ENCODE measurements around the gene TRPM3. TPM values are rescaled to one million over a fixed set of nuclear protein-coding genes. Genes with fewer than 3 reads are reported as not detected.

Gene TRPM3
- total RNA-seq = under 0.01 TPM in 2 replicates

- TF ChIP-seq CTCF (IDR thresholded peaks at IDR 0.05; ENCODE audit: insufficient read depth, low read depth, low read length) = no peak
- DNase-seq (ENCODE audit: low read depth) = no peak
- H3K4me3 ChIP-seq (ENCODE audit: low read depth, low read length) = no peak within 1 kb of the TSS
Measured at GRCh38 chr9:71121275-71122021, at the start of gene TRPM3. TSS of gene TRPM3 (minus strand) at chr9:71121621. CDS start at chr9:71121354, 267 bp downstream.

GRCh38 chr9:71168418-71168817 is 47.0 kb upstream of the TRPM3 start:
- no peak overlapping the region for H3K4me3 ChIP-seq (ENCODE audit: low read depth, low read length)
- TF ChIP-seq CTCF (IDR thresholded peaks at IDR 0.05; ENCODE audit: insufficient read depth, low read depth, low read length) = no peak
- DNase-seq (ENCODE audit: low read depth) = no peak

- no peak overlapping the region for H3K4me3 ChIP-seq (ENCODE audit: low read depth, low read length)
- no peak for TF ChIP-seq CTCF (IDR thresholded peaks at IDR 0.05; ENCODE audit: insufficient read depth, low read depth, low read length)
Measured at GRCh38 chr9:71162126-71162525, 40.7 kb upstream of the TRPM3 start.

GRCh38 chr9:71157731-71158130 is 36.3 kb upstream of the TRPM3 start:
- no peak for DNase-seq (ENCODE audit: low read depth)
- TF ChIP-seq CTCF (IDR thresholded peaks at IDR 0.05; ENCODE audit: insufficient read depth, low read depth, low read length) = no peak
- H3K4me3 ChIP-seq (ENCODE audit: low read depth, low read length) = no peak overlapping the region

More at GRCh38 chr9:71162126-71162525, 40.7 kb upstream of the TRPM3 start:
- DNase-seq (ENCODE audit: low read depth) = no peak

GRCh38 chr9:71147368-71147767 is 25.9 kb upstream of the TRPM3 start:
- no peak for TF ChIP-seq CTCF (IDR thresholded peaks at IDR 0.05; ENCODE audit: insufficient read depth, low read depth, low read length)
- no peak for DNase-seq (ENCODE audit: low read depth)
- no peak overlapping the region for H3K4me3 ChIP-seq (ENCODE audit: low read depth, low read length)

GRCh38 chr9:71146511-71146910 is 25.1 kb upstream of the TRPM3 start:
- H3K4me3 ChIP-seq (ENCODE audit: low read depth, low read length) = no peak overlapping the region
- TF ChIP-seq CTCF (IDR thresholded peaks at IDR 0.05; ENCODE audit: insufficient read depth, low read depth, low read length) = no peak
- DNase-seq (ENCODE audit: low read depth) = no peak

- peak; percentile 20 for DNase-seq (ENCODE audit: low read depth)
- H3K4me3 ChIP-seq (ENCODE audit: low read depth, low read length) = no peak overlapping the region
- no peak for TF ChIP-seq CTCF (IDR thresholded peaks at IDR 0.05; ENCODE audit: insufficient read depth, low read depth, low read length)
Measured at GRCh38 chr9:71145179-71145578, 23.8 kb upstream of the TRPM3 start.

Measured in fibroblast of villous mesenchyme (primary cell).